HL-60 (cell line): ENCODE data around the gene ZNF559.

Experiments
- GABPA ChIP-seq: IDR thresholded peaks from 2 replicates; pipeline ENCODE4 v1.6.1; 2012; ENCODE audit warnings: low read depth
- POLR2AphosphoS5 ChIP-seq: IDR thresholded peaks from 2 replicates; pipeline ENCODE4 v1.6.1; 2012; ENCODE audit warnings: low read depth
- SPI1 ChIP-seq: IDR thresholded peaks from 2 replicates; pipeline ENCODE4 v1.6.1; 2012; ENCODE audit warnings: low read depth, mild to moderate bottlenecking, borderline replicate concordance
- TF ChIP-seq, protein P1 (sequence below): IDR thresholded peaks from one replicate; pipeline ENCODE4 v1.5.1; 2011; ENCODE audit warnings: low read length, control low read depth, inconsistent platforms; ENCODE audit not compliant: insufficient read depth
- TF ChIP-seq, protein P2 (sequence below): IDR thresholded peaks from 2 replicates; pipeline ENCODE4 v1.6.1; 2012; ENCODE audit warnings: low read depth; ENCODE audit not compliant: insufficient replicate concordance

DNA sequence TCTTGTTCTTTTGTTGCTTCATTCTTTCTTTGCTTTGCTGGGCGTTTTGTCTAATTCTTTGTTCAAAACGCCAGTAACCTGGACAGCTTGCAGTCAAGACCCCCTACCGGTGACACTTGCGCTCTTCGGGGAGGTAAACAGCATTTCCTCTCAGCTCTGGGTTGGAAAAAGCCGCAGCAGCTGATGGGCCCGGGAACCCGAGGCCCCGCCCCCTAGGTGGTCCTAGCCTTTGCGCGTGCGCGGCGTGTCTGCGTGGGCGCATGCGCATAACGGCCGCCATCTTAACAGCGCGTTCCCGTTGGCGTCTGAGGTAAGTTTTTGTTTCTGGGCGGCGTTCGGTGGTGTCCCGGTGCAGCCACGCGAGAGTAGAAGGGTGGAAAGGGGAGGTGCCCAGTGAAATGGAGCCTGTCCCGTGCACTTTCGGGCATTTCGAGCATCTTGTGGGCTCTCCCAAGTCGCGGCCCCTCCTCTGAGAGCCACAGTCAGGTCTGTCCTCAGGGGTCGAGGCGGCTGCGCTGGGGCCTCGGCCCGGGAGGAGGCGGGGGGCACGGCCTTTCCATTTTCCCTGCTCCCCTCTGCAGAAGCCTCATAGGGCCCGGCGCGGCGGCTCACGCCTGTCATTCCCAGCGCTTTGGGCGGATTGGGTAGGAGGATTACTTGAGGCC is at the start of gene ZNF559:
- TF ChIP-seq, protein P1, sequence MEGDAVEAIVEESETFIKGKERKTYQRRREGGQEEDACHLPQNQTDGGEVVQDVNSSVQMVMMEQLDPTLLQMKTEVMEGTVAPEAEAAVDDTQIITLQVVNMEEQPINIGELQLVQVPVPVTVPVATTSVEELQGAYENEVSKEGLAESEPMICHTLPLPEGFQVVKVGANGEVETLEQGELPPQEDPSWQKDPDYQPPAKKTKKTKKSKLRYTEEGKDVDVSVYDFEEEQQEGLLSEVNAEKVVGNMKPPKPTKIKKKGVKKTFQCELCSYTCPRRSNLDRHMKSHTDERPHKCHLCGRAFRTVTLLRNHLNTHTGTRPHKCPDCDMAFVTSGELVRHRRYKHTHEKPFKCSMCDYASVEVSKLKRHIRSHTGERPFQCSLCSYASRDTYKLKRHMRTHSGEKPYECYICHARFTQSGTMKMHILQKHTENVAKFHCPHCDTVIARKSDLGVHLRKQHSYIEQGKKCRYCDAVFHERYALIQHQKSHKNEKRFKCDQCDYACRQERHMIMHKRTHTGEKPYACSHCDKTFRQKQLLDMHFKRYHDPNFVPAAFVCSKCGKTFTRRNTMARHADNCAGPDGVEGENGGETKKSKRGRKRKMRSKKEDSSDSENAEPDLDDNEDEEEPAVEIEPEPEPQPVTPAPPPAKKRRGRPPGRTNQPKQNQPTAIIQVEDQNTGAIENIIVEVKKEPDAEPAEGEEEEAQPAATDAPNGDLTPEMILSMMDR = no peak
- TF ChIP-seq, protein P2, sequence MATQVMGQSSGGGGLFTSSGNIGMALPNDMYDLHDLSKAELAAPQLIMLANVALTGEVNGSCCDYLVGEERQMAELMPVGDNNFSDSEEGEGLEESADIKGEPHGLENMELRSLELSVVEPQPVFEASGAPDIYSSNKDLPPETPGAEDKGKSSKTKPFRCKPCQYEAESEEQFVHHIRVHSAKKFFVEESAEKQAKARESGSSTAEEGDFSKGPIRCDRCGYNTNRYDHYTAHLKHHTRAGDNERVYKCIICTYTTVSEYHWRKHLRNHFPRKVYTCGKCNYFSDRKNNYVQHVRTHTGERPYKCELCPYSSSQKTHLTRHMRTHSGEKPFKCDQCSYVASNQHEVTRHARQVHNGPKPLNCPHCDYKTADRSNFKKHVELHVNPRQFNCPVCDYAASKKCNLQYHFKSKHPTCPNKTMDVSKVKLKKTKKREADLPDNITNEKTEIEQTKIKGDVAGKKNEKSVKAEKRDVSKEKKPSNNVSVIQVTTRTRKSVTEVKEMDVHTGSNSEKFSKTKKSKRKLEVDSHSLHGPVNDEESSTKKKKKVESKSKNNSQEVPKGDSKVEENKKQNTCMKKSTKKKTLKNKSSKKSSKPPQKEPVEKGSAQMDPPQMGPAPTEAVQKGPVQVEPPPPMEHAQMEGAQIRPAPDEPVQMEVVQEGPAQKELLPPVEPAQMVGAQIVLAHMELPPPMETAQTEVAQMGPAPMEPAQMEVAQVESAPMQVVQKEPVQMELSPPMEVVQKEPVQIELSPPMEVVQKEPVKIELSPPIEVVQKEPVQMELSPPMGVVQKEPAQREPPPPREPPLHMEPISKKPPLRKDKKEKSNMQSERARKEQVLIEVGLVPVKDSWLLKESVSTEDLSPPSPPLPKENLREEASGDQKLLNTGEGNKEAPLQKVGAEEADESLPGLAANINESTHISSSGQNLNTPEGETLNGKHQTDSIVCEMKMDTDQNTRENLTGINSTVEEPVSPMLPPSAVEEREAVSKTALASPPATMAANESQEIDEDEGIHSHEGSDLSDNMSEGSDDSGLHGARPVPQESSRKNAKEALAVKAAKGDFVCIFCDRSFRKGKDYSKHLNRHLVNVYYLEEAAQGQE = peak; percentile 32
- peak; percentile 38; the same call in 1 of the 2 replicates for TF ChIP-seq POLR2AphosphoS5
- TF ChIP-seq GABPA = no peak
- TF ChIP-seq SPI1 = peak; percentile 30; the same call in 1 of the 2 replicates
